Right ventricle myocardium superior (tissue), 1 donor: ENCODE results near the gene FOXP1. TPM values are rescaled to one million over a fixed set of nuclear protein-coding genes. Genes with fewer than 3 reads are reported as not detected.
A peak's percentile ranks its signal among the peaks of the same experiment; 100 is the strongest.

Experiments used
- ATAC-seq: fragments of 200-7000 bp; cut with Tn5 transposase; one replicate; pipeline ENCODE4 v1.9.1; 2020; ENCODE audit warnings: mild to moderate bottlenecking; ENCODE audit not compliant: poor library complexity
- DNase-seq: peaks from one replicate; pipeline ENCODE4 v3.0.0-alpha.2; 2020
- intact Hi-C: fragments of 100-400 bp; cut with DNase I; formaldehyde crosslinking; loops from one replicate; pipeline ENCODE4 v1.11.2; 2022
- total RNA-seq: library from RNA; stranded (reverse); fragmentation: NEBNext Ultra II Directional; extraction: Animal tissue kit (Norgen Biotek cat#: 25700); gene quantifications from one replicate; pipeline ENCODE4 v1.2.1, GENCODE V29; 2021
- donor health status: DM: no; HTN: yes; CAD: no; lungs with severe emphysema.

The FOXP1 gene
- total RNA-seq, 1 donor from 2014 or later, result 36.3 TPM

DNA sequence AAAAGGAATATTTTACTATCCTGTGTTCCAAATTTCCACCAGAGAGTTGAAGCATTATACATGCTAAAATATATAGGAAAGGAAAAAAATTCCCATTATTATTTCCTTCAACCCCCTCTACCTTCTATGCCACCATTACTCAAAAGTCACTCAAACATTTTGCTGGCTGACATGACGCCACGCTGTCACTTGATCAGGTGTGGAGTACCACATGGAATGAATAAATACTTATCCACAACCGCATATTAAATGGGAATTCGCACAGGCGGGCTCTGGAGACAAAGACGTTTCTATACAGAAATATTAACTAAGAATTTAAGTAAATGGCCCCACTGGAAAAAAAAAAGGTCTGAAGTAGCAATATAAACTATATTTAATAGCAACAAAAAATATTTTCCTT, 266.4 kb downstream of the FOXP1 start:
- DNase-seq (no peak), ATAC-seq (no peak)
- intact Hi-C loops, result no loop called here

DNA sequence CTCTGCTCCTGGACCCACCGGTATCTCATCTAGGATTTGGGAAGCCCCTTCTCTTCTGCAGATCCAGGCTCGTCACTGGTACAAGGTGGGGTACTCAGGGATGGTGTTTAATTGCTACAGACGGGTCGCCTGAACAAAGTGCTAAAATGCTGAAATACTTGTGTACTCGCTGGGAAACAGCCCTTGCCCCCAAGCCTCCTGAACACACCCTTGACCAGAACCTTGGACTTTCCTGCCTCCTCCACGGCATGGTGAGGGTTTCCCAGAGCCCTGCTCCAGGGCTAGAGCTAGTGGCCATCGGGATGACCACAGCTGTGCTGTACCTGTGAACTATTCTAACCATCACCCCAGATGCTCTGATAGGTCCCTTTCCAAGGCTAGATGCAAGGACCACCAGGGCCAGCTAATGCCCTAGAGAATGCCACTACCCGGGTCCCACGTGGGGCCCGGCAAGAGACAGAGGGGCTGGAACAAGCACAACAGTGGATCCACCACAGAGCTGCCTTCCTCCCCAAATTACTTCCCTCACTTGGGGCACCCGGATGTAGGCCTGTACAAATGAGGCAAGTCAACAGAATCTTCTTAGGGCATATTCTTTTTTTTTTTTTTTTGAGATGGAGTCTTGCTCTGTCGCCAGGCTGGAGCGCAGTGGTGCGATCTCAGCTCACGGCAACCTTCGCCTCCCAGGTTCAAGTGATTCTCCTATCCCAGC, 267.3 kb downstream of the FOXP1 start:
- no peak for ATAC-seq
- no peak for DNase-seq
- intact Hi-C loops, result no loop called here

DNA sequence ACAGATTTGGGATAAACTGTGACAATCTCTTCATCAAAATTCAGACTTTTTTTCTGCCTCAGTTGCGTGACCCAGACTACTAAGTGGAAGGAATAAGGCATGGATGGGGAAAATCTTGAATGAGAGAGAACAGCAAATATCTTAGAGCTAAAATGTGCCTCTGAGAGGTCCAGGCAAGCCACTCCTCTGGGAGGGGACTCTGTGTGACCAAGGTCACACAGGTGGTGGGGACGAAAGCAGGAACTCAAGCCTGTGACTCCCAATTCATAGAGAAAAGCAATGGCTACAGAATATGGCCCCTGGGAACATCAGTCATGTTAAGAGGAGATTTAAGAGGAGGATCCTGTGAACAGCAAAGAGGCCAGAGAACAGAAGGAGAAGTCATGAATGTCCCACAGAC, 268.1 kb downstream of the FOXP1 start:
- intact Hi-C loops, result no loop called here
- ATAC-seq (no peak), DNase-seq (no peak)

DNA sequence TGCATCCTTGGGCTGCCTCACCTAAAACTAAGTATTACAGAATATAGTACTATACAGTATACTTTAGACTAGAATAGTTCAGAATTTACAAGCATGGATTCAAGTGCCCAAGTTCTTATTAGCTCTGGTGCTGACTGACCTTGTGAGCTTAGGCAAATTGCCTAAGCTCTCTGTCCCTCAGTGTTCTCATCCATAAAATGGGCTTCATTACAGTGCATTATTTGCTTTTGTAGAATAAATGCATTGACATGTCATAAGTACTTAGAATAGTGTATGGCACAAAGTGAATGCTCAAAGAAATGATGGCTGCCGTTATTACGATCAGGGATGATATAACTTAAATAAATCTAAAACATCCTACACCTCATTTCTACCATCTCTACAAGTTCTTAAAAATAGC, 269.7 kb downstream of the FOXP1 start:
- ATAC-seq (no peak), DNase-seq (no peak)
- intact Hi-C loops, result no loop called here

DNA sequence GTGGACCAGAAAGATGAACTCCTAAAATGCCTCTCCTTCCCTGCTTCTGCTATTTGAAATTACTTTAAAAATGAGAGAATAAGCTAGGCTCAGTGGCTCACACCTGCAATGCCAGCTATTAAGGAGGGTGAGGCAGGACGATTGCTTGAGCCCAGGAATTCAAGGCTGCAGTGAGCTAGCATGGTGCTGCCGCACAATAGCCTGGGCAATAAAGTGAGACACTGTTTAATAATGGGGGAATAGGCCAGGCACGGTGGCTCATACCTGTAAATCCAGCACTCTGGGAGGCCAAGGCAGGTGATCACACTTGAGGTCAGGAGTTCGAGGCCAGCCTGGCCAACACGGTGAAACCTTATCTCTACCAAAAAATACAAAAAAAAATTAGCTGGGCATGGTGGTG, 271.1 kb downstream of the FOXP1 start:
- intact Hi-C loops, result no loop called here
- DNase-seq, result no peak
- no peak for ATAC-seq

DNA sequence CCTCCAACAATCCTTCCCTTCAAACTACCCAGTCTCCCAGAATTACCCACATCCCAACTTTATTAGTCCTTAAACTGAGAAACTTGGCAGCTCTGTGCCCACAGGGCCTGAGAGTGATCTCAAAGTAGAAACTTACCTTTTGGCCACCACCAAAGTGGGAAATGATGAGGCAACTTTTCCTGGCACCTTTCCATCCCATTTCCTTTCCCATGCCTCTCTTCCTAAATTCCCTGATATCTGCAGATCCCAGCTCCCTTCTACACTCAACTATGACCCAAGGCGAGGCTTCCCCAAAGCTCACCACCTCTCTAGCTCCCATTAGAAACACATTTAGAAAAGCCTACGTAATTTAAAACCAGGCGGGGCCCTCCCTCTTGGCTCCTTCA, 271.9 kb downstream of the FOXP1 start:
- intact Hi-C loops, result no loop called here
- ATAC-seq (no peak), DNase-seq (no peak)

- DNase-seq (no peak), ATAC-seq (no peak)
- intact Hi-C loops, result no loop called here
Measured at GRCh38 chr3:71310980-71311660, 272.4 kb downstream of the FOXP1 start.

- intact Hi-C loops, result no loop called here
- ATAC-seq (peak; percentile 85), DNase-seq (peak; percentile 65)
Measured at GRCh38 chr3:71310359-71310979, 273.1 kb downstream of the FOXP1 start.

- ATAC-seq (no peak), DNase-seq (no peak)
- intact Hi-C loops, result no loop called here
Measured at GRCh38 chr3:71309886-71310285, 273.6 kb downstream of the FOXP1 start.

- no peak for ATAC-seq
- intact Hi-C loops, result no loop called here
- DNase-seq, result no peak
Measured at GRCh38 chr3:71309342-71309741, 274.2 kb downstream of the FOXP1 start.

DNA sequence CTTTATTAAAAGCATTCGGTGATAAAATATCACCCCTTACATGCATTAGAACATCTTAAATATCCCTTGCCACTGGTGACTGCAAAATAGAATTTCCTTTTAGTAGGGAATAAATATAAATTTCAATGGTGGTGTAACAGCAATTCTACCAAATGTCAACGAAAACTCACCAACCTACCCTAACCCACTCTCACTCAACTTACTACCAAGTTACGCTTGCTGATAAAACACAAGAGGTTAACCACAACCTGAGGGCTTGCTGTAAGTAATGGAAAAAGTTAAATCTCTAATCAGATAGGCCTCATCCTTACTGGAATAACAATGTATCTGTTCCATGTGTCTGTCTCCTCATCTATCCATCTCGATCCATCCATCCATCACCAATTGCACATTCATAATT, 274.7 kb downstream of the FOXP1 start:
- no peak for ATAC-seq
- intact Hi-C loops, result no loop called here

DNA sequence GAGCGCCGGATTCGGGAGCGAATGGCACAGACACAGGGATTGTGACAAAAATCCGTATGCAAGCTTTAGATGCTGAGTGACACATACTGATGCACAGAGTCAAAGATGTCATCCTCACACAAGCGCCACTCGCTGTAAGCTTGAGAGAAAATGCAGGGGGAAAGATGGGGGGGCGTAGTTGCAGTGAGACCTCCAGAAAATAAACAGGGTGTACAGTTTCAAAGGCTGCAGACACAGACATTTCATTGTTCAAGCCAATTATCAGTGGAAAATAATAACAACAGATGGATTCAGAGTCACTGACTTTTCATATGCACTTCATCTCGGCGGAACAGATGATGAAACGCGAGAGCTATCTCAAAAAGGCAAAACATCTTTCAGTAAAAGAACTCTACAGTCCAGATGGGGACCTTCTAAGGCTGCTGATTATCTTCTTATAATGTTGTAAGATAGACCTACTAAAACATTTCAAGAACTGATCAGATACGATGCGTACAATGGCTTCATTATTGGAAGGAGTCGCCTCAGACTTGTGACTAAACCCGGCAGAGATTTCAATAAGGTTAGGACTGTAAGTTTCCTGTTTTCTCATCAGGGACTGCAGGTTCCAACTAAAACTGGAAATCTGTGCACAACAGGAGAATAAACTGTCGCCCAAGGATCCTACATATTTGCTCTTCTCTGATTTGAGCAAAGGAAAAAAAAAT, 275.4 kb downstream of the FOXP1 start:
- DNase-seq (no peak), ATAC-seq (no peak)
- intact Hi-C loops, result no loop called here

More for the DNA sequence above, 274.7 kb downstream of the FOXP1 start:
- DNase-seq, result no peak

- ATAC-seq, result peak; percentile 91
- peak; percentile 42 for DNase-seq
- intact Hi-C loops, result no loop called here
Measured at GRCh38 chr3:71305231-71306206, 278.0 kb downstream of the FOXP1 start.

GRCh38 chr3:71304684-71305083, 278.8 kb downstream of the FOXP1 start:
- DNase-seq (no peak), ATAC-seq (peak; percentile 82)
- intact Hi-C loops, result no loop called here

- intact Hi-C loops, result no loop called here
Measured at GRCh38 chr3:71304247-71304646, 279.3 kb downstream of the FOXP1 start.

GRCh38 chr3:71303627-71304200, 279.8 kb downstream of the FOXP1 start:
- no peak for ATAC-seq
- intact Hi-C loops, result no loop called here
- DNase-seq, result no peak

More at GRCh38 chr3:71304247-71304646, 279.3 kb downstream of the FOXP1 start:
- ATAC-seq, result no peak
- no peak for DNase-seq

- DNase-seq (no peak), ATAC-seq (no peak)
- intact Hi-C loops, result no loop called here
Measured at GRCh38 chr3:71302604-71303003, 280.9 kb downstream of the FOXP1 start.

GRCh38 chr3:71300951-71301393, 282.6 kb downstream of the FOXP1 start:
- ATAC-seq (no peak), DNase-seq (no peak)
- intact Hi-C loops, result no loop called here
